H1 (cell line): ENCODE measurements around the gene NUB1.

Source experiments
- ATF3 ChIP-seq: IDR thresholded peaks from 2 replicates; pipeline ENCODE4 v1.6.1; 2011; ENCODE audit warnings: low read depth, mild to moderate bottlenecking, low read length; ENCODE audit not compliant: insufficient read depth
- CTCF ChIP-seq, 3 experiments: IDR thresholded peaks; 1 replicate in 2 of 3; 2 replicates in 1 of 3; pipeline versions ENCODE4 v1.5.1 to v1.6.1; 2011; ENCODE audit warnings: low read length in 3 of 3, mild to moderate bottlenecking in 3 of 3, inconsistent platforms in 2 of 3, low read depth in 1 of 3, moderate library complexity in 1 of 3; ENCODE audit not compliant: insufficient read depth in 1 of 3; ENCODE audit errors: control extremely low read depth in 1 of 3
- EP300 ChIP-seq, 2 experiments: IDR thresholded peaks; 1 replicate in 1 of 2; 2 replicates in 1 of 2; pipeline ENCODE4 v1.6.1; 2011 to 2012; ENCODE audit warnings: low read depth in 2 of 2, low read length in 2 of 2, mild to moderate bottlenecking in 2 of 2, borderline replicate concordance in 1 of 2, inconsistent platforms in 1 of 2, moderate library complexity in 1 of 2
- HDAC2 ChIP-seq, 2 experiments: fragments of 300-600 bp in 1 of 2; sonication (generic) in 1 of 2; IDR thresholded peaks; 2 replicates each; pipeline ENCODE4 v1.6.1; 2011 to 2012; ENCODE audit warnings: low read depth in 2 of 2, low read length in 2 of 2, mild to moderate bottlenecking in 2 of 2, moderate library complexity in 2 of 2, borderline replicate concordance in 1 of 2, inconsistent platforms in 1 of 2
- POLR2AphosphoS5 ChIP-seq: IDR thresholded peaks from 2 replicates; pipeline ENCODE4 v1.6.1; 2011; ENCODE audit warnings: low read depth, low read length
- RBBP5 ChIP-seq: IDR thresholded peaks from 2 replicates; pipeline ENCODE4 v1.7.1; 2012; ENCODE audit warnings: low read depth, mild to moderate bottlenecking, inconsistent platforms, low read length, moderate library complexity, borderline replicate concordance
- RNF2 ChIP-seq: fragments of 200-900, 300-1000 bp; sonication (generic); IDR thresholded peaks from 2 replicates; pipeline ENCODE4 v1.7.1; 2016; ENCODE audit warnings: borderline replicate concordance, low read depth, mild to moderate bottlenecking, antibody characterized with exemption, low read length; ENCODE audit not compliant: poor library complexity, severe bottlenecking; ENCODE audit errors: missing control alignments
- RXRA ChIP-seq: IDR thresholded peaks from 2 replicates; pipeline ENCODE4 v1.6.1; 2011; ENCODE audit warnings: low read depth, mild to moderate bottlenecking, low read length, moderate library complexity; ENCODE audit not compliant: insufficient read depth
- SIX5 ChIP-seq: IDR thresholded peaks from 2 replicates; pipeline ENCODE4 v1.6.1; 2011; ENCODE audit warnings: mild to moderate bottlenecking, low read depth, low read length
- SP1 ChIP-seq: IDR thresholded peaks from 2 replicates; pipeline ENCODE4 v1.6.1; 2011; ENCODE audit warnings: low read depth, low read length

- TF ChIP-seq ATF3, result no peak
- no peak for TF ChIP-seq RNF2
- no peak for TF ChIP-seq HDAC2 (IDR thresholded peaks at IDR 0.05; ENCODE audit: borderline replicate concordance in 1 of 2, low read depth in 2 of 2, low read length in 2 of 2)
- no peak for TF ChIP-seq SP1
- peak in 2 of 3 experiments; percentile 7 to 22; a peak in 1 of 4 replicates for TF ChIP-seq CTCF (IDR thresholded peaks at IDR 0.05; ENCODE audit: control extremely low read depth in 1 of 3, insufficient read depth in 1 of 3, low read depth in 1 of 3, low read length in 3 of 3)
- TF ChIP-seq EP300 (IDR thresholded peaks at IDR 0.05; ENCODE audit: borderline replicate concordance in 1 of 2, low read depth in 2 of 2, low read length in 2 of 2), result no peak
- no peak for TF ChIP-seq POLR2AphosphoS5
- no peak for TF ChIP-seq RXRA
- no peak for TF ChIP-seq RBBP5
- no peak for TF ChIP-seq SIX5
These were observed 38.1 kb downstream of the NUB1 start for GRCh38 chr7:151379534-151380198.
